Choroid plexus epithelial cell (primary cell): ENCODE data around the gene TCF12.

Experiments used
- DNase-seq: peaks from one replicate; pipeline ENCODE4 v3.0.0-alpha.2; 2010; ENCODE audit warnings: low read depth
- H3K4me3 ChIP-seq: 2 replicates; pipeline ENCODE4 v1.5.1; 2011; ENCODE audit warnings: low read depth, mild to moderate bottlenecking, control low read depth, low read length, moderate library complexity
- TF ChIP-seq, protein P1 (sequence below): conservative IDR thresholded peaks from 2 replicates; pipeline ENCODE4 v1.5.1; 2011; ENCODE audit warnings: low read depth, mild to moderate bottlenecking, control low read depth, inconsistent platforms, low read length, moderate library complexity

TCF12 gene

DNA sequence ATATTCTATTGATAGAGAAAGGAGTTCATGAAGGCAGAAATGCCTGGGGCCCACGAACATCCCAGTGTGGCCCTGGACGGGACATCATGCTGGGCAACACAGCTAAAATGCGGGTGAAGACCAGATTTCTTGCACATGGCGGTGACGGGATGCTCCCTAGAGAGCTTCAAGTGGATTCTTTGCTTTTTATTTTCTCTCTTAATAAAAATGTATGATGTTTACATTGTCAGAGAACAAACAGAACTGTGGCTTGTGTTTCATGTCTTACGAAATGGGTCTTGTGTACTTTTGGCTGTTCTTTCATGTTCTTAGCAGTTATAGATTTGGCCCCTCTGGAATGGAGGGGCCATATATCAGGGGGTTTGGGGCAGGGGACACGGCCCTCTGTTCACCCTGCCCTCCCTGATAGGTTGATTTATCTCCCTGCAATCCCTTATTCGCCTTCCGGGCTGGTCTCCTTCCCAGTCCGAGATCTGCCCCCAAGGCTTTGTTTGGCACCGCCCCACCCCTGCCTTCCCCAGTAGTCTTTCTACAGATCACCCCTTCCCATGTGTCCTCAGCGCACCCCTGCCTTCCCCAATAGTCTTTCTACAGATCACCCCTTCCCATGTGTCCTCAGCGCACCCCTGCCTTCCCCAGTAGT, 389.2 kb downstream of the TCF12 start:
- peak; percentile 25 for DNase-seq
- no peak overlapping the region for H3K4me3 ChIP-seq
- TF ChIP-seq, protein P1, sequence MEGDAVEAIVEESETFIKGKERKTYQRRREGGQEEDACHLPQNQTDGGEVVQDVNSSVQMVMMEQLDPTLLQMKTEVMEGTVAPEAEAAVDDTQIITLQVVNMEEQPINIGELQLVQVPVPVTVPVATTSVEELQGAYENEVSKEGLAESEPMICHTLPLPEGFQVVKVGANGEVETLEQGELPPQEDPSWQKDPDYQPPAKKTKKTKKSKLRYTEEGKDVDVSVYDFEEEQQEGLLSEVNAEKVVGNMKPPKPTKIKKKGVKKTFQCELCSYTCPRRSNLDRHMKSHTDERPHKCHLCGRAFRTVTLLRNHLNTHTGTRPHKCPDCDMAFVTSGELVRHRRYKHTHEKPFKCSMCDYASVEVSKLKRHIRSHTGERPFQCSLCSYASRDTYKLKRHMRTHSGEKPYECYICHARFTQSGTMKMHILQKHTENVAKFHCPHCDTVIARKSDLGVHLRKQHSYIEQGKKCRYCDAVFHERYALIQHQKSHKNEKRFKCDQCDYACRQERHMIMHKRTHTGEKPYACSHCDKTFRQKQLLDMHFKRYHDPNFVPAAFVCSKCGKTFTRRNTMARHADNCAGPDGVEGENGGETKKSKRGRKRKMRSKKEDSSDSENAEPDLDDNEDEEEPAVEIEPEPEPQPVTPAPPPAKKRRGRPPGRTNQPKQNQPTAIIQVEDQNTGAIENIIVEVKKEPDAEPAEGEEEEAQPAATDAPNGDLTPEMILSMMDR = no peak

DNA sequence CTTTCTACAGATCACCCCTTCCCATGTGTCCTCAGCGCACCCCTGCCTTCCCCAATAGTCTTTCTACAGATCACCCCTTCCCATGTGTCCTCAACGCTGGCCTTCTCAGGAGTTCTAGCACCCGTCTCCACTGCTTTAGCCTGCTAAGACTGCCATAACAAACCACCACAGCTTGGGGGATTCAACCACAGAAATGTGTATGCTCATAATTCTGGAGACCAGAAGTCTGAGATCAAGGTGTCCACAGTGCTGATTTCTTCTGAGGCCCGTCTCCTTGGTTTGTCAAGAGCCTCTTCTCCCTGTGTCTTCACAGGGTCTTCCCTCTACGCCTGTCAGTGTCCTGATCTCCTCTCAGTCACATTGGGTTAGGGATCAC, 389.7 kb downstream of the TCF12 start:
- TF ChIP-seq, protein P1 = no peak
- no peak for DNase-seq

DNA sequence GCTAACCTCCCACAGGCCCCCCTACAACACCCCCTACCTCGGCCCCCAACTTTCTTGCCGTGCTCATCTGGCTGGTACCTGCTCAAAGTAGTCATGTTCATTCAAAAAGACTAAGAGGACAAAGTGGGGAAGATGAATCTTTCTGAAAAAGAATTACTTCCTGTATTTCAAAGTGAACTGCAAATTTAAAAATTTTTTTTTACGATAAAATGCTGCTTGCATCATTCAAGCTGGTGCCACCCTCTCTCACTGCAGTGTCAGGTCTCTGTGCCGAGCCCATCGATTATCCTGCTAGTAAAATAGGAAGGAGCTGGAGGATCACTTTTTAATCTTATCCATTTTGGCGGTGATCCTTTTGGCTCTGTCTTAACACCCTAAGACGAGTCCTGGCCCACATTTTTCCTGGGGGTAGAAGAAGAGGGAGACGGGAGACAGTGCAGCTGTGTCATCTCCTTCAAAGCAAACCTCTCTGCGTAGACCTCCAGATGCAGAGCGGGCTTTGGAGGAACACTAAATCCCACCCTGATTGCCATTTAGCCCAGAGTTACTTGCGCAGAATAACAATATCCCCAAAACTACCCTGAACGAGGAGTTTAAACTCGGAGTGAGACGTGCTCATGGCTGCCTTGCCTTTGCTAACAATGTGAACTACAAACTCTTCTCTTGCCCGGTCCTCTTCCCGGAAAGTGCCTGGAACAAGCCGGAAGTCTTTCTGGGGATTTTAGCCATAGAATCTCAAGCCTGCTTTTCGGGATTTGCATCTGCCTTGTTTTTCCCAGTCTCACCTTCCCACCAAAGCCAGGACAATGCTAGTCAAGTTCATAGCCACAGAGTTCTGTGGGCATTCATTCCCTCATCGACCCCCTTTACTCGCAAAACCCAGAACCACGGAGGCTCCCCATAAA, 391.7 kb downstream of the TCF12 start:
- TF ChIP-seq, protein P1 = no peak
- H3K4me3 ChIP-seq = no peak overlapping the region
- no peak for DNase-seq

More for the DNA sequence above, 389.7 kb downstream of the TCF12 start:
- no peak overlapping the region for H3K4me3 ChIP-seq

DNA sequence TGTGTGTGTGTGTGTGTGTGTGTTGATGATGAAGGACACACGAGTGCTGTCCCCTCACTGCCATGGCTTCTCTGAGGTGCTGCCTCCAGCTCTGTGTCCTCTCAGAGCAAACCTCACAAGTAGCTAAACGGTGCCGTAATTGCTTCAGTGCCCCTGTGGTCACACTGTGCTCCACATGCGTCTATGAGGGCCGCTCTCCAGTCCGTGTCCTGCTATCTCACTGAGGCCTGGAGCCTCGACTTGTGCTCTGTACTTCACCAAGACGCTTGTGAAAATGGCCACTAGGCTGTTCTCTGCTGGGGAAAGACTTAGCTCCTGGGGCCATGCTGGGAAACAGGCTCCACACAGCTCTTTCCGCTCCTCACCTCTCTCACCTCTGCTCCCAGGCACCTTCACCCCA, 392.4 kb downstream of the TCF12 start:
- DNase-seq = no peak
- TF ChIP-seq, protein P1 = no peak
- H3K4me3 ChIP-seq = no peak overlapping the region

DNA sequence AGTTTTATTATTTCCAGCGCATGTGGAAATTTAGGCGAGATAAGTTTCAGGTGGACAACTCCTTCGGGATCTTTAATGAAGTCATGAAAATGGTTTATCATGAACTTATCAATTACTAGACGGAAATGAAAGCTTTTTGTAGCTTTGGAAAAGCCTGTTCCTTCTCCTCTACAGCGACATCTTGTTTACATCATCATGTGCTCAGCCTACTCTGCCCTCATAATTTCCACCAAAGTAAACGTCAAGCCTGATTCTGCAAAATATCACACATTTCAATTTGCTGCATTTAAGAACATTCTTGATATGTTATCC, 393.5 kb downstream of the TCF12 start:
- H3K4me3 ChIP-seq = no peak overlapping the region
- TF ChIP-seq, protein P1 = no peak
- DNase-seq = no peak

DNA sequence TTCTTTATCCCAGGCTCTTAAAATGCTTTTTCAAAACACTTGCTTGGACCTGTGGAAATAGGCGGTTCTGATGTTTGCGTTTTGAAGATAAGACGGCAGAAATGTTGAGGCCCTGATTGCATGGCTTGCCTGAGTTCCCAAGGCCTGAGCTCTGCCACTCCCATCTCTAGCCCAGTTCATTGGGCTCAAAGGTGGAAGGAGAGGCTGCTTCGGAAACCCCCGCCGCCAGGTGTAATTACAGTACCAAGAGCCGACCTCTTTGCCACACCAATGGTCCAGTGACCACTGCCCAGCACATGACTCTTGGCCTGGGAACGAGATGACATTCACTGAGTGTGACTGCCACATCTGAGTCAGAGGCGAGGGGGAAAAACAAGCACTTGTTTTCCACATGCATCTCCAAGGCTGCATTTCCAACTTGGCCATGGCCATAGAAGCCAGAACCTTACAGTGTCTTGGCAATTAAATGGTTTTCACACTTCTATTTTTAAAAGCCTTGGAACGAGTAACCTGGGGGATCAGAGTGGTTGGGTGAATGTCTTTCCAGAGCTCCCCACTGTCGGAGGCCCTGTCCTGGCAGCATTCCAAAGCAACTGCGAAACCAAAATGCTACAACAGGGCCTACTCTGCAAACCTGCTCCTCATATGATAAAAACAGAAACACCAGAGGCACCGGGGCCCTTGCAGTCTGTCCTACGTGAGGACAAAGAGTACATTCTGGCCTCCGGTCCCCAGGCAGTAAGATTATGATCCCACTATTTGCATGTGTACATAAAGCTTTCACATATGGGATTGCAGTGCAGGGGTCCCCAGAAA, 394.1 kb downstream of the TCF12 start:
- no peak overlapping the region for H3K4me3 ChIP-seq
- no peak for DNase-seq
- TF ChIP-seq, protein P1 = no peak
